GM21528 (cell line): ENCODE results near the gene AGTPBP1.
A peak's percentile ranks its signal among the peaks of the same experiment; 100 is the strongest.
"Not testable (repeated sequence)": the region's sequence is repeated elsewhere in the genome, so short reads cannot be mapped to it uniquely, and the experiment has no call there.

Source experiments
- ATAC-seq: cut with Tn5 transposase; IDR thresholded peaks from one replicate; pipeline ENCODE4 v1.9.1; 2021; ENCODE audit warnings: mild to moderate bottlenecking, moderate library complexity; ENCODE audit not compliant: unreplicated experiment, low FRiP score

The AGTPBP1 gene, protein sequence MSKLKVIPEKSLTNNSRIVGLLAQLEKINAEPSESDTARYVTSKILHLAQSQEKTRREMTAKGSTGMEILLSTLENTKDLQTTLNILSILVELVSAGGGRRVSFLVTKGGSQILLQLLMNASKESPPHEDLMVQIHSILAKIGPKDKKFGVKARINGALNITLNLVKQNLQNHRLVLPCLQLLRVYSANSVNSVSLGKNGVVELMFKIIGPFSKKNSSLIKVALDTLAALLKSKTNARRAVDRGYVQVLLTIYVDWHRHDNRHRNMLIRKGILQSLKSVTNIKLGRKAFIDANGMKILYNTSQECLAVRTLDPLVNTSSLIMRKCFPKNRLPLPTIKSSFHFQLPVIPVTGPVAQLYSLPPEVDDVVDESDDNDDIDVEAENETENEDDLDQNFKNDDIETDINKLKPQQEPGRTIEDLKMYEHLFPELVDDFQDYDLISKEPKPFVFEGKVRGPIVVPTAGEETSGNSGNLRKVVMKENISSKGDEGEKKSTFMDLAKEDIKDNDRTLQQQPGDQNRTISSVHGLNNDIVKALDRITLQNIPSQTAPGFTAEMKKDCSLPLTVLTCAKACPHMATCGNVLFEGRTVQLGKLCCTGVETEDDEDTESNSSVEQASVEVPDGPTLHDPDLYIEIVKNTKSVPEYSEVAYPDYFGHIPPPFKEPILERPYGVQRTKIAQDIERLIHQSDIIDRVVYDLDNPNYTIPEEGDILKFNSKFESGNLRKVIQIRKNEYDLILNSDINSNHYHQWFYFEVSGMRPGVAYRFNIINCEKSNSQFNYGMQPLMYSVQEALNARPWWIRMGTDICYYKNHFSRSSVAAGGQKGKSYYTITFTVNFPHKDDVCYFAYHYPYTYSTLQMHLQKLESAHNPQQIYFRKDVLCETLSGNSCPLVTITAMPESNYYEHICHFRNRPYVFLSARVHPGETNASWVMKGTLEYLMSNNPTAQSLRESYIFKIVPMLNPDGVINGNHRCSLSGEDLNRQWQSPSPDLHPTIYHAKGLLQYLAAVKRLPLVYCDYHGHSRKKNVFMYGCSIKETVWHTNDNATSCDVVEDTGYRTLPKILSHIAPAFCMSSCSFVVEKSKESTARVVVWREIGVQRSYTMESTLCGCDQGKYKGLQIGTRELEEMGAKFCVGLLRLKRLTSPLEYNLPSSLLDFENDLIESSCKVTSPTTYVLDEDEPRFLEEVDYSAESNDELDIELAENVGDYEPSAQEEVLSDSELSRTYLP

DNA sequence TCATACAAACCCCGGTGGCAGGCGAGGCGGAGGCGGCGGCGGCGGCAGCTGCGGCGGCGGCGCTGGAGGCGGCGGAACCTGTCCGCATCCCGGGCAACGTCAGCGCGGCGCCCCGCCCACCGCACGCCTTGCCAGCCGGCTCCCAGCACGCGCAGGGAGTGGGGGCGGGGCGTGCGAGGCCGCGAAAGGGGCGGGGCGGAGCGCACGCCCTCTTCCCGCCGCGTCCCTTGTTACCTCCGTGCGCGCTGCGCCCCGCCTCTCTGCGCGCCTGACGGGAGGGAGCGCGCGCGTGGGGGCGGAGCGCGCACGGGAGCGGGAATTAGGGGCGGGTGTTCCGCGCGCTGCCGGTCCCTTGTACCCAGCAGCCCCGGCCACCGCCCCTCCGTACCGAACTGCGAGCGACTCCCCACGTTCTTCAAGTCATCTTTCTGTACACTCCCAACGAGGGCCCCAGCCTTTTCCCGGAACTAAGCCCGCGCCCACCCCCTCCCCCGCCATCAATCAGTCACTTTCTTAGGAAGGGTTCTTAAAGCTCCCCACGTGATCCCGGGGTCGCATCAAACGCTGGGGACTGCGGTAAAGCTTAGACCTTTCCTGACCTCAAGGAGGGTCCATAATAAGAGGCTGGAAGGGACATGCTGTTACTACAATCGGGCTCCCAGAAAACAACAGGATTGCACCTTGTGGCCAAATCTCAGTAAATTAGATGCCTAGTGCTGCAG, at the start of gene AGTPBP1:
AGTPBP1 (minus strand) TSS at position 80 of the 722 bp plus-strand sequence. CDS start 29,421 bp downstream, outside the sequence.
- peak; percentile 86 for ATAC-seq

DNA sequence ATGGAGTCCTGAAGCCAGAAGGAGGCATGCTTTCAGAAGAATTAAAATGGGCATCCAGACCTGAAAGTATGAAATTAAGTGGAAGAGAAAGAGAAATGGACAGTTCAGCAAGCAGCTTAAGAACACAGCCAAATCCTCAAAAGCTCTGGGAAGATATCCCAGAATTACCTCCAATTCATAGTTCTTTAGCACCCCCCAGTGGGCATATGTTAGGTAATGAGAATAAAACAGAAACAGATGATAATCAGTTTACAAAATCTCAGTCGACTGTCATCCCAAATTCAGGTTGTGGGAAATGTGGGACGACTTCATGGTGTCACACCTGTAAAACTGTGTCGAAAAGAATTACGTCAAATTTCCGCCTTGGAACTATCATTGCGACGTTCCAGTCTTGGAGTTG, 44.4 kb upstream of the AGTPBP1 start:
- not testable (repeated sequence) for ATAC-seq

DNA sequence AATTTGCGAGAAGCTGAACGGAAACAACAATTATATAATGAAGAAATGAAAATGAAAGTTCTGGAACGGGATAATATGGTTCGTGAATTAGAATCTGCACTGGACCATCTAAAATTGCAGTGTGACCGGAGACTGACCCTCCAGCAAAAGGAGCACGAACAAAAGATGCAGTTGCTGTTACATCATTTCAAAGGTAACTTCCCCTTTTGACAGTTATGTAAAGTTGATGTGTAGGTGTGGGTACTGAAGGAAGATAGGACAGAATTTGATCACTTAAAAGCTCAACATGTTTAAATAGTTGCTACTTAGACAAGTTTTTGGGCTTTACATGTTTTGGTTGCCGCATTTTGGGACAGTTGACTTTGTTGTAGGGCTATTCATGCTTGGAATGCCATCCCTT, 32.1 kb upstream of the AGTPBP1 start:
- ATAC-seq: not testable (repeated sequence)

DNA sequence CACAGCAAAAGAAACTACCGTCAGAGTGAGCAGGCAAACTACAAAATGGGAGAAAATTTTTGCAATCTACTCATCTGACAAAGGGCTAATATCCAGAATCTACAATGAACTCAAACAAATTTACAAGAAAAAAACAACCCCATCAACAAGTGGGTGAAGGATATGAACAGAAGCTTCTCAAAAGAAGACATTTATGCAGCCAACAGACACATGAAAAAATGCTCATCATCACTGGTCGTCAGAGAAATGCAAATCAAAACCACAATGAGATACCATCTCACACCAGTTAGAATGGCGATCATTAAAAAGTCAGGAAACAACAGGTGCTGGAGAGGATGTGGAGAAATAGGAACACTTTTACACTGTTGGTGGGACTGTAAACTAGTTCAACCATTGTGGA, 20.0 kb upstream of the AGTPBP1 start:
- not testable (repeated sequence) for ATAC-seq

DNA sequence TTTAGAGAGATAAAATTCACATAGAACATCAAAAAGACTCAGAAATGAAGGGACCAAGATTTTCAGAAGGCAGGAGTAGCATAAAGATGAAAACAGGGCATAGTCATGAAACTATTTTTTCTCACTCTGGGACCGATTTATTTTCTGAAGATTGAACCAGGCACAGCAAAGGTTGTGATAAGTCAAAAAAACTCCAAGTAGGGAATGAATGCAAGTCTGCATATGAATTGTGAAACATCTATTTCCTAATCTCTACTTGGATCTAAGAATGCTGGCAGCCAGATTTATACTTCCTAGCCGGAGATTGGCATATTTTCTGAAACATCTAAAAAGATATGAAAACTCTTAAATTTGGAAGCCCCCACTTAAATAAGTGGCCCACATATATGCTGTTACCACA, 16.0 kb upstream of the AGTPBP1 start:
- ATAC-seq: not testable (repeated sequence)

DNA sequence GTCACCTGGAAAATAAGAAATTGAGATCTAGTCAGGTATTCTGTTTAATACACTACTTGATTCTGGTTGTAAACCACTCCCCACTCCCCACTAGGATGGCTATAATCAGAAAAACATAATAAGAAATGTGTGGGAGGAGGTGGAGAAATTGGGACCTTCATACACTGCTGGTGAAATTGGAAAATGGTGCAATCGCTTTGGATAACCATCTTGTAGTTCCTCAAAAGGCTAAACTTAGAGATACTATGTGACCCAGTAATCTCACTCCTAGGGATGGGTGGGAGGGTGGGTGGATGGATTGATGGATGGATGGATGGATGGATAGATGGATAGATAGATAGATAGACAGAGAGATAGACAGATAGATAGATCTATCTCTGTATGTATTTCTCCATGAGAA, 14.5 kb upstream of the AGTPBP1 start:
- not testable (repeated sequence) for ATAC-seq

DNA sequence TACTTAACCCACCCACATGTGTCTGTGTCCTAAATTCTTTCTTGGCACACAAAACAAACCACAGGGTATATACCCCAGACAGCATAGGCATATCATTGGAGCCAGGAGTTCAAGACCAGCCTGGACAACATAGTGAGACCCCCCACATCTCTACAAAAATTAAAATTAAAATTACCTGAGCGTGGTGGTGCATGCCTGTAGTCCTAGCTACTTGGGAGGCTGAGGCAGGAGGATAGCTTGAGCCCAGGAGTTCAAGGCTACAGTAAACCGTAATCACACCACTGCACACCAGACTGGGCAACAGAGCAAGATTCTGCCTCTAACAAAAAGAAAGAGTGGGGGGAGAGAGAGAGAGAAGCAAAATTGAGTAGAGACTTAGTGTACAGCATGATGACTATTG, 4.6 kb upstream of the AGTPBP1 start:
- no peak for ATAC-seq

DNA sequence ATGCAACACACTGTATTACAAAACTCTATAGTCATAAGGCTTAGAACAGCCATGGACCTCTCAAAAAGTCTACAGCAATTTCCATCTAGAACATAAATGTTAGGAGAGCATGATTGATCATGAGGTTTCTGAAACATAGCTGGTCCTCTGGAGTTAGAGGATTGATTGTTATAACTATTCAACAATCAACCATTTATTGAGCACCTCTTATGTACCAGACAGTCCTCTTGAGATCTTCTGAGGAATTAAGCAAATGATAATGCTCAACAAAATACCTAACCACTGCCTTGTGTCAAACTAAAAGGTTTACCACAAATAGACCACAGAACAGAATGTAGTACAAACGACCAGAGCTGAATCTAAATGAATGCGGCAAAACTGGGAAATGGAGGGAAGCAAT, 3.4 kb upstream of the AGTPBP1 start:
- ATAC-seq: no peak

DNA sequence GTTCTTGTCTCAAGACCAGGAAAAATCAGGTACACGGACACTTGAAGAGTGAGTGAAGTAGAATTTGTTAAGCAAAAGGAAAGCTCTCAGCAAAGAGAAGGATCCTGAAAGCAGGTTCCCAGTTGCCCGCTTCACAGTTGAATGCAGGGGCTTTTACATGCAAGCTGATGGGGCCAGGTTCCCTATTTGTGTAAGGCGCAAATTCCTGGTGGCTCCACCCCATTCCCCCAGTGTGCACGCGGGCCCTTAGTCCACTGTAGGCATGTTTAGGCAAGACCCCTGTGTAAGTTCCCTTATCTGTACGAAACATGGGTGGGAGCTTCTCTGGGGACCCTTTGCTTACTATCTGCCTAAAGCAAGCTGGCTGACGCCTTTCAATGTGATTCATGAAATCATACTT, 2.7 kb upstream of the AGTPBP1 start:
- no peak for ATAC-seq

DNA sequence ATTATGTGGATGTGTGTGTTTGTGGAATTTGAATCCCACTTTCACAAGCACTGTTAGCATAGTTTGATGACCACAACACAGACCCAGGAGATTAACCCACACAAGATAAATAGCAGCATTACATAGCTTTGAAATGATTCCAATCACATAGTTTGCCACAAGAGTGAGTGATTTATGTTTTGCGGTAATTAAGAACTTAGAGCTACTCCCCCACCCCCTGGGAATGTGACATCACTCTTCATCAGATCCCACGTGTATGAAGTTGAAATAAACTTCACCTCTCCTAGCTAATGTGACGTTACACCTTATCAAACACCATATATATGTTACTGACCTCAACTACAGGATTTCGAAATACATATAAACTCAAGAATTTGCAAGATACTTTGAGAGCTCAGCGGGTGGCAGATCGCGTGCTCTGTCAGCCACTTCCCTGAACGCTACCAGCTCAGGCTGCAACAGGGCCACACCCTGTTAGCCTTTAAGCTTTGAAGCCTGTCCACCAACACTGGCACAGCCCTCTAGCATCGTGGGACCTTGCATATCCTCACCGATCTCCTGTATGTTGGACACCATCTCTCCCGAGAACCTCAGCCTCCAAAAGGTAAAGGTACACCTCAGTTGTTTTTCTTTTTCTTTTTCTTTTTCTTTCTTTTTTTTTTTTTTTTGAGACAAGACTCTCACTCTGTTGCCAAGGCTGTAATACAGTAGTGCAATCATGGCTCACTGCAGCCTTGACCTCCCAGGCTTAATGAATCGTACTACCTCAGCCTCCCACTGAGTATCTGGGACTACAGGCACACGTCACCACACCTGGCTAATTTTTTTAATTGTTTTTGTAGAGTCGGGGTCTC, 1.7 kb upstream of the AGTPBP1 start:
- ATAC-seq: no peak

DNA sequence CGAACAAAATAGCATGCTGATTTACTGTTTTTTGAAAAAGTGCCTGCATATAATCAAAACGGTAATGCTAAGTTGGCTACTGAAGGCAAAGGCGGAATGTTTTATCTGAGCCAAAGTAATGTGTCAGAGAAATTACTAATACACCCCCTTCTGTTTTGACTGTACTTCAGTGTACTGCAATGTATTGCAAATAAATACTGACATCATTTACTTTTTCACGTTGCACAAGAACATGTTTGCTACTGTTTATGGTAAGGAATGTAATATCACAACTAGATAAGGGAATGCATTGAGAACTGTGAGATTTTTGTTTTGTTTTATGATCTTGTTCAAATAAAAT, 813 bp upstream of the AGTPBP1 start:
- ATAC-seq: no peak

DNA sequence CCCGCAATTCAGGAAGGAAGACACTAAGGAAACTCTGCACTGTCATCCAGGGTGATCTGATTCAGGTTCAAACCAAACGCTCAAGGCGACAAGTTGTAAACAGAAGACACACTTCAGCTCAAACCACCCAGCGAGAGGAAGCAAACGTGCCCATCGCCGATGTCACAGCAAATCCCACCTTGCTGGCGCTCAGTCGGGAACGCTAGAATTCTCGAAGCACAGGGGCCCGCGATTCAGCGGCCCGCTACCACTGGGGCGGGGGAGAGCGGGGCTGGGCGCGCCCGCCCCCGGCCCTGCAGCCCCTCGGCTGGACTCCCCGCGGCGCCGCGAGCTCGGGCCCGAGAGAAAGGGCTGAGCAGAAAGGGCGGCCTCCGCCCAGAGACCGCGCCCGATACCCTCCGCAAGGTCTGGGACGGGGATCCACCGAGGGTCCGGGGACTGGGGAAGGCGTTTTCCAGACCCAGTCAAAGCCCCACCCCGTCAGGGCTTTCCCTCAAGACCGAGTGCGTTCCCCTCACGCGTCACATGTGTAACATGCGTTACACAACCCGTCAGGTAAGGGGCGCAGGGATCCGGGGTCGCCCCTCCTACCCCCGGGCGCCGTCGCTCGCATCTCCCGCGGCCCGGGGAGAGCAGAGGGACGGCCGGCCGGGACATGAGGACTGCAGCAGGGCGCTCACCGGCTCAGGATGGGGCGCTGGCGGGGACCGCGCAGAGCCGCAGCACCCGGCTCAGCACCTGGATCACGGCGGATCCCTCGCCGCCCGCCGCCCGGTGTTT, 469 bp downstream of the AGTPBP1 start:
- ATAC-seq: peak; percentile 53

DNA sequence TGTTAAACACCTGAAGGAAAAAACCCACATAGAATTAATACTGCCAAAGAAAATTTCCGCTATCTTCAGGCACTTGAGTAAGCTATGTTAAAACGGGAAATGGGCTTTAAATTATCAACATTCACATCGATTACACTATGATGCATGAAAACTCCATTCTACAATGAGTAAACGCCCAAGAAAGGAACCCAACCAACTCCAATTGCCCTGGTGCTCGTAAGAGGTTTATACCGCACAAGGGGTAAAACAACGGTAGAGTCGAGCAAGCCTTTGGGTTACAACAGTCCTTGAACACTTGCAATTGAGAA, 1.0 kb downstream of the AGTPBP1 start:
- ATAC-seq: no peak

DNA sequence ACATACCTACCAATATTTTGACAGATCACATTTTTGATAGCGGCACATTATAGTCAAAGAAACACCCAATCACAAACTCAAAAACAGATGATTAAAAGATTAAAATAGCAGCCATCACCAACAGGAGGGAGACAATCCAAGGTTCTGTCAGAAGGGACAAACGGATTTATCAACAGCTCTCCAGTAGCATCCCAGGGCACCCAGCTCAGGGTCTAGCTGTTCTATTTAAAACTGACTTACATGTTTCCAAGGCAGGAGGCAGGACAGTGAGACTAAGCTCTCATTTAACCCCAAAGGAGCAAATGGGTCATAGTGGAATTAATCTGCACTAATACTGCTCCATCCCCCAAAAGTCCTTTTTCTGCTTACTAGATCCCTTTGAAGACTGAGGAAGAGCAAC, 3.2 kb downstream of the AGTPBP1 start:
- ATAC-seq: no peak

DNA sequence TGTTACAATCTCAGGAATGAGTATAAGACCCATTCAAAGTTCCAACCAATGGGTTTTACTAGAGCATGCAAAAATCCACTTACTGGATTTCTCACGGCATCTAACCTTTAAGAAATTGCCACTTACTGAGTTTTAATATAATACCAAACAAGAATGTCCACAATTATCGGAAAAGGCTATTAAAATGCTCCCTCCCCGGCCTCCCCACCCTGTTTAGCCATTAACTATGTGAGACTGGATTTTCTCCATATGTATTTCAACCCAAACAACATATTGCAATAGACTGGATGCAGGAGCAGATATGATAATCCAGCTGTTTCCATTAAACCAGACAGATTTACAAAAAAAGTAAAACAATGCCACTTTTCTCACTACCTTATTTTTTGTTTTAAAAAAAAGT, 4.1 kb downstream of the AGTPBP1 start:
- no peak for ATAC-seq

DNA sequence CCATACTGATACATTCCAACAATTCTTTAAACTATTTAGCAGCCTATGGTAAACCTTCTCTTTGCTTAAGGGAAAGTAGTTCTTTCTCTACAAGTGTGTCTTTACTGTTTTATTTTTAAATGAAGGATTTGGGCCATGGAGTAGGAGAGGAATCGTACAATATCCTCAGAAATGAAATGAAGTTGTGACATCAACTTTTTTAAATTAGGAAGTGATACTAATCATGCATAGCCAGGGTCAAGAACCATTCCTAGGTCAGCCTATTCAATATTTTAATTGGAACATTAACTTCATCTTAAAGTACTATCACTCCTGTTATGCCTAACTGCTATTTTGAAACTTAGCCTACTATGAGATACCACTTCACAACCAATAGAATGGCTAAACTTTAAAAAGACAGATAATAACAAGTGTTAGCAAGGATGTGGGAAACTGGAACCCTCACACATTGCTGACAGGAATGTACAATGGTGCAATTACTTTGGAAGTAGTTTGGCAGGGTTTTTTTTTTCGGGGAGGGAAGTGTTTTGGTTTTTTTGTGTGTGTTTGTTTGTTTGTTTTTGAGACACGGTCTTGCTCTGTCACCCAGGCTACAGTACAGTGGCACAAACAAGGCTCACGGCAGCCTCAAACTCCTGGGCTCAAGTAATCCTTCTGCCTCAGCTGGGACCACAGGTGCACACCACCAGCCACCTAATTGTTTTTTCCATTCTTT, 10.7 kb downstream of the AGTPBP1 start:
- ATAC-seq: no peak

DNA sequence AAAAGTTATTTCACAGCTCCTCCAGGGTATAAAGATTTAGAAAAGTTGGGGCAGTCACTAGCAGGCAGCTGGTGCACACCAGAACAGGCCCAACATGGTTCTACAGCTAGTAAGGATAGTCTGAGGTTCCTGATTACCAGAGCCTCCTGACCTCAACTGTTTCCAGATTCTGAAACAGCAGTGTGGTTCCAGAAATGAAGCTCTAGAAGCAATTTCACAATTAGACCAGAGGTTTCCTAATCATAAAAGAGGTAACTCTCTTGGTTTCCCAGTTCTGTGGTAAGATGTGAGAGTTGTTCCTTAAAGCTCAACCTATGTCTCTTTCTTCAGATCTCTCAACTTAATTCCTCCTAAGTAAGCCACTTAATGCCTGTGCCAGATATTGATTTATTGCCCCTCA, 11.9 kb downstream of the AGTPBP1 start:
- no peak for ATAC-seq

DNA sequence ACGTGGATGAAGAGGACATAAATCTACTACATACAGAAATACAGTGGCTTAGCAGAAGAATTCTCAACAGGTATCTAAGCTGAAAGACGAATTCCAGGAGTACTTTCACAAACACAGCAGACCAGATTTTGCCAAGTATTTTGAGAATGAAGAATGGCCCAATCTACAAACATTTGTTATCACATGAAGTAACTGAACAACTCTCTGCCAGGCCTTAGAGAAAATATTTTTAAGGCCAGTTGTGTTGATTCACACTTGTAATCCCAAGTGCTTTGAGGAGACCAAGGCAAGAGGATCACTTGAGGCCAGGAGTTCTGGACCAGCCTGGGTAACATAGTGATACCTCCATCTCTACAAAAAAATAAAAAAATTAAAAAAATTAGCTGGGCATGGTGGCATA, 14.3 kb downstream of the AGTPBP1 start:
- ATAC-seq: no peak
